Measurements from ENCODE around the gene PCDHA1. TPM values are rescaled to one million over a fixed set of nuclear protein-coding genes. Genes with fewer than 3 reads are reported as not detected.

Gene PCDHA1
- total RNA-seq, 1 experiment from 2014 or later, result not detected

GRCh38 chr5:141003791-141004611 lies 218.1 kb downstream of the PCDHA1 start (continued):
- TF ChIP-seq ZNF274 (IDR thresholded peaks at IDR 0.05; ENCODE audit: low read depth, low read length) (no peak), EZH2 (IDR thresholded peaks at IDR 0.05) (no peak), EGR1 (IDR thresholded peaks at IDR 0.05; ENCODE audit: low read depth) (no peak; the same call in 1 of the 2 replicates), EZH2phosphoT487 (IDR thresholded peaks at IDR 0.05; ENCODE audit: borderline replicate concordance) (no peak), CBX3 (IDR thresholded peaks at IDR 0.05; ENCODE audit: low read depth) (peak; percentile 76)

- H4K20me1 ChIP-seq (ENCODE audit: insufficient read depth), result no peaks in the 10 kb centered on the region
- TF ChIP-seq EZH2 (IDR thresholded peaks at IDR 0.05), result no peak
- no peak for TF ChIP-seq RAD21 (IDR thresholded peaks at IDR 0.05; ENCODE audit: low read depth)
- no peak for TF ChIP-seq POLR2AphosphoS5 (IDR thresholded peaks at IDR 0.05; ENCODE audit: low read depth, low read length)
- no peak for TF ChIP-seq FOSL1 (IDR thresholded peaks at IDR 0.05; ENCODE audit: low read depth)
- no peak for TF ChIP-seq YY1 (IDR thresholded peaks at IDR 0.05; ENCODE audit: extremely low read depth, insufficient replicate concordance, low read depth, low read length)
- TF ChIP-seq ZNF274 (IDR thresholded peaks at IDR 0.05; ENCODE audit: low read depth, low read length), result no peak
- TF ChIP-seq ZFX (IDR thresholded peaks at IDR 0.05), result no peak
- TF ChIP-seq REST (IDR thresholded peaks at IDR 0.05; ENCODE audit: low read depth), result no peak
- no peak for TF ChIP-seq SIN3A (IDR thresholded peaks at IDR 0.05; ENCODE audit: low read depth)
- TF ChIP-seq TCF7L2 (IDR thresholded peaks at IDR 0.05; ENCODE audit: borderline replicate concordance, extremely low read depth, insufficient read depth, insufficient read length), result no peak
- no peak for TF ChIP-seq ATF3 (IDR thresholded peaks at IDR 0.05)
- TF ChIP-seq EGR1 (IDR thresholded peaks at IDR 0.05; ENCODE audit: low read depth), result no peak
- TF ChIP-seq ELF1 (IDR thresholded peaks at IDR 0.05; ENCODE audit: borderline replicate concordance, low read depth), result no peak
- peaks cover 22 to 24% of the 10 kb centered on the region in 2 experiments for H3K4me1 ChIP-seq (ENCODE audit: control insufficient read depth in 1 of 2, insufficient read depth in 2 of 2, low read length in 2 of 2)
- no peak overlapping the region for H3K27ac ChIP-seq (ENCODE audit: low read depth, low read length)
- CTCF ChIA-PET, result no interaction called here
- H3K9ac ChIP-seq (ENCODE audit: low read length), result no peak overlapping the region
- BruUV-seq (replicated peaks), result no TSS peak
- intact Hi-C loops (cut with micrococcal nuclease), result loop anchor here (10.0 kb wide), 1 partner anchor 283 kb away; no protein-coding TSS in a partner anchor
- no peaks in the 10 kb centered on the region for H3K79me2 ChIP-seq (ENCODE audit: insufficient read depth, low read length)
- H2AFZ ChIP-seq (ENCODE audit: low read depth, low read length, poor library complexity, severe bottlenecking), result no peak overlapping the region
- no peak overlapping the region for H3K4me3 ChIP-seq (replicated peaks in 1 of 2; ENCODE audit: low read depth in 1 of 2, low read length in 2 of 2)
- no peaks in the 10 kb centered on the region for H3K9me2 ChIP-seq (ENCODE audit: insufficient read depth)
- no peak overlapping the region for H3K4me2 ChIP-seq (ENCODE audit: low read length)
- POLR2A ChIA-PET, result no interaction called here
- ATAC-seq (no peak), DNase-seq (ENCODE audit: low read depth, low spot score) (no peak)
- H3K27me3 ChIP-seq (ENCODE audit: insufficient read depth, low read length), result no peaks in the 10 kb centered on the region
- H3K36me3 ChIP-seq (ENCODE audit: control insufficient read depth in 1 of 2, insufficient read depth in 2 of 2, low read length in 2 of 2), result no peaks in the 10 kb centered on the region
- H3K9me3 ChIP-seq (ENCODE audit: control insufficient read depth in 1 of 2, insufficient read depth in 1 of 2, low read depth in 1 of 2, low read length in 2 of 2), result no peaks in the 10 kb centered on the region
- RAD21 ChIA-PET (ENCODE audit: low non-redundant PET in 1 of 2, low total read pairs in 2 of 2, uncharacterized antibody in 2 of 2, unreplicated experiment in 2 of 2), result interaction anchor here in 1 of 2 experiments (0.6 kb wide), 1 partner anchor 87 kb away, joined by 3 read pairs; no protein-coding TSS in a partner anchor
Observed at GRCh38 chr5:141007791-141008190, 221.9 kb downstream of the PCDHA1 start.

All from HCT116 (cell line).